Choroid plexus epithelial cell (primary cell): Measurements from ENCODE around the gene BTBD3.

ENCODE experiments used
- DNase-seq: peaks from one replicate; pipeline ENCODE4 v3.0.0-alpha.2; 2010; ENCODE audit warnings: low read depth
- H3K4me3 ChIP-seq: 2 replicates; pipeline ENCODE4 v1.5.1; 2011; ENCODE audit warnings: low read depth, mild to moderate bottlenecking, control low read depth, low read length, moderate library complexity
- CTCF ChIP-seq: conservative IDR thresholded peaks from 2 replicates; pipeline ENCODE4 v1.5.1; 2011; ENCODE audit warnings: low read depth, mild to moderate bottlenecking, control low read depth, inconsistent platforms, low read length, moderate library complexity

BTBD3 gene

GRCh38 chr20:11901127-11901526, 16.6 kb upstream of the BTBD3 start:
- DNase-seq = peak; percentile 79
- no peak overlapping the region for H3K4me3 ChIP-seq
- no peak for TF ChIP-seq CTCF

- TF ChIP-seq CTCF = no peak
- DNase-seq = peak; percentile 82
- H3K4me3 ChIP-seq = no peak overlapping the region
Measured at GRCh38 chr20:11902285-11902697, 15.4 kb upstream of the BTBD3 start.

GRCh38 chr20:11905460-11906179, 12.1 kb upstream of the BTBD3 start:
- DNase-seq = no peak
- no peak for TF ChIP-seq CTCF
- H3K4me3 ChIP-seq = no peak overlapping the region

- no peak for DNase-seq
- no peak for TF ChIP-seq CTCF
- H3K4me3 ChIP-seq = no peak overlapping the region
Measured at GRCh38 chr20:11906626-11907480, 10.8 kb upstream of the BTBD3 start.

- no peak overlapping the region for H3K4me3 ChIP-seq
- no peak for DNase-seq
- no peak for TF ChIP-seq CTCF
Measured at GRCh38 chr20:11907621-11908020, 10.1 kb upstream of the BTBD3 start.

GRCh38 chr20:11912013-11912658, 5.6 kb upstream of the BTBD3 start:
- no peak overlapping the region for H3K4me3 ChIP-seq
- DNase-seq = peak; percentile 51
- peak; percentile 74 for TF ChIP-seq CTCF
